ENCODE data around the gene YIF1B. TPM values are rescaled to one million over a fixed set of nuclear protein-coding genes. Genes with fewer than 3 reads are reported as not detected.
"Not testable (repeated sequence)": the region's sequence is repeated elsewhere in the genome, so short reads cannot be mapped to it uniquely, and the experiment has no call there.

The YIF1B gene
- total RNA-seq, 1 donor from 2014 or later: 84.7 TPM

DNA sequence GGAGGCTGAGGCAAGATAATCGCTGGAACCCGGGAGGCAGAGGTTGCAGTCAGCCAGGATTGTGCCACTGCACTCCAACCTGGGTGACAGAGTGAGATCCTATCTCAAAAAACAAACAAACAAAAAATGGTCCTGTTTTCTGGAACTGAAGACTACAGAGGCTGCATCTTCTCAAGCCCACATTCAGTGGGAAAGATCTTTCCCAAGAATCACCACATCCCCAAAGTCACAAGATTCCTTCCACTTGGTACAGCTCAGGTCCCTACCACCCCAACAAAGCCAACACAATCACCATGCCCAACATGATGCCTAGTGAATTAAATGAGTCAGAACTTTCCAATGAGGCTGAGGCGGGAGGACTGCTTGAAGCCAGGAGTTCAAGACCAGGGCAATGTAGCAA is 35.1 kb upstream of the YIF1B start:
- Mint-ChIP-seq H3K27me3 (peaks cover 2% of the 10 kb centered on the region), H3K4me3 (no peak overlapping the region), H3K9me3 (no peaks in the 10 kb centered on the region), H3K27ac (no peak overlapping the region), H3K36me3 (ENCODE audit: low read depth) (no peaks in the 10 kb centered on the region), H3K4me1 (no peaks in the 10 kb centered on the region)
- DNase-seq: no peak
- intact Hi-C loops (cut with micrococcal nuclease): no loop called here

GRCh38 chr19:38346837-38347236 is 31.1 kb upstream of the YIF1B start:
- intact Hi-C loops (cut with micrococcal nuclease): no loop called here
- no peak overlapping the region for H3K27ac Mint-ChIP-seq
- no peak for DNase-seq
- no peaks in the 10 kb centered on the region for H3K36me3 Mint-ChIP-seq (ENCODE audit: low read depth)
- H3K4me3 Mint-ChIP-seq: no peak overlapping the region
- H3K27me3 Mint-ChIP-seq: no peaks in the 10 kb centered on the region
- H3K4me1 Mint-ChIP-seq: peaks cover 1% of the 10 kb centered on the region
- H3K9me3 Mint-ChIP-seq: no peaks in the 10 kb centered on the region

- no peaks in the 10 kb centered on the region for H3K27me3 Mint-ChIP-seq
- no peak overlapping the region for H3K27ac Mint-ChIP-seq
- peaks cover 15% of the 10 kb centered on the region for H3K4me1 Mint-ChIP-seq
Observed at GRCh38 chr19:38340927-38341326, 25.2 kb upstream of the YIF1B start.

GRCh38 chr19:38339011-38339410 is 23.3 kb upstream of the YIF1B start:
- H3K27me3 Mint-ChIP-seq, H3K4me3 Mint-ChIP-seq: not testable (repeated sequence)
- intact Hi-C loops (cut with micrococcal nuclease): loop anchor here (5.0 kb wide), 1 partner anchor 558 kb away; the partner anchor contains the start of genes NFKBIB and SIRT2

More at GRCh38 chr19:38340927-38341326, 25.2 kb upstream of the YIF1B start:
- peaks cover 2% of the 10 kb centered on the region for H3K36me3 Mint-ChIP-seq (ENCODE audit: low read depth)
- DNase-seq: no peak
- no peak overlapping the region for H3K4me3 Mint-ChIP-seq
- H3K9me3 Mint-ChIP-seq: no peaks in the 10 kb centered on the region
- intact Hi-C loops (cut with micrococcal nuclease): no loop called here

GRCh38 chr19:38337360-38337653 is 21.6 kb upstream of the YIF1B start:
- Mint-ChIP-seq H3K4me3 (peak overlapping the region; percentile 100), H3K9me3 (no peaks in the 10 kb centered on the region), H3K4me1 (peaks cover 14% of the 10 kb centered on the region), H3K27me3 (no peaks in the 10 kb centered on the region), H3K27ac (peak overlapping the region; percentile 100), H3K36me3 (ENCODE audit: low read depth) (peaks cover 2% of the 10 kb centered on the region)
- DNase-seq: no peak
- intact Hi-C loops (cut with micrococcal nuclease): loop anchor here (5.0 kb wide), 1 partner anchor 560 kb away; the partner anchor contains the start of genes NFKBIB and SIRT2

More at GRCh38 chr19:38339011-38339410, 23.3 kb upstream of the YIF1B start:
- H3K36me3 Mint-ChIP-seq (ENCODE audit: low read depth); H3K27ac Mint-ChIP-seq; H3K9me3 Mint-ChIP-seq; DNase-seq: not testable (repeated sequence)
- peaks cover 15% of the 10 kb centered on the region for H3K4me1 Mint-ChIP-seq

DNA sequence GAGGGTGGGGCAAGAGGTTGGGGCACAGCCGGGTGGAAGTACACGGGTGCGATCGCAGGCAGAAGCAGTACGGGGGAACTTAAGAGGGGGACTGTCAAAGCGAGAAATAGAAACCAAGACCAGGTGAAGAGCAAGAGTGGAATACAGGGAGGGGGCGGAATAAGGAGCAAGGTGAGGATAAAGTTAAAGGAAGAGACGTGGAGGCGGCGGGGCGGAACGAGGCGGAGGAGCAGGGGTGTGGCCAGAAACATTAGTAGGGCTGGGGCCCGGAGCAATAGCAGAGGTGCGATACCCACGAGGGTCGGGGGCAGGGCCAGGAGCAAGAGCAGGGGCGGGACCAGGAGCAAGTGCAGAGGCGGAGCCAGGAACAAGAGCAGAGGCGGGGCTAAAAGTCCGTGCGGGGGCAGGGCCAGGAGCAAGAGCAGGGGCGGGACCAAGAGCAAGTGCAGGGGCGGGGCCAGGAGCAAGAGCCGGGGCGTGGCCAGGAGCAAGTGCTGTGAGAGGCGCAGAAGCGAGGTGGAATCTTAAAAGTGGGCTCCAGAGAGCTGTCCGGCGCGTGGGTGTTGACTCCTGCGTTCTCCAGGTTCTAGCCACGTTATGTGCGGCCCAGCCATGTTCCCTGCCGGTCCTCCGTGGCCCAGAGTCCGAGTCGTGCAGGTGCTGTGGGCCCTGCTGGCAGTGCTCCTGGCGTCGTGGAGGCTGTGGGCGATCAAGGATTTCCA is 21.1 kb upstream of the YIF1B start:
- peak overlapping the region; percentile 100 for H3K27ac Mint-ChIP-seq
- peak overlapping the region; percentile 100 for H3K4me3 Mint-ChIP-seq
- intact Hi-C loops (cut with micrococcal nuclease): loop anchor here (1.0 to 5.0 kb wide), 7 partner anchors 20 to 561 kb away; partner anchors contain the start of genes FAM98C, GGN, NFKBIB and PSMD8
- H3K27me3 Mint-ChIP-seq: no peaks in the 10 kb centered on the region
- peaks cover 14% of the 10 kb centered on the region for H3K4me1 Mint-ChIP-seq
- H3K36me3 Mint-ChIP-seq (ENCODE audit: low read depth): peaks cover 2% of the 10 kb centered on the region
- H3K9me3 Mint-ChIP-seq: no peaks in the 10 kb centered on the region
- peak; percentile 99 for DNase-seq

DNA sequence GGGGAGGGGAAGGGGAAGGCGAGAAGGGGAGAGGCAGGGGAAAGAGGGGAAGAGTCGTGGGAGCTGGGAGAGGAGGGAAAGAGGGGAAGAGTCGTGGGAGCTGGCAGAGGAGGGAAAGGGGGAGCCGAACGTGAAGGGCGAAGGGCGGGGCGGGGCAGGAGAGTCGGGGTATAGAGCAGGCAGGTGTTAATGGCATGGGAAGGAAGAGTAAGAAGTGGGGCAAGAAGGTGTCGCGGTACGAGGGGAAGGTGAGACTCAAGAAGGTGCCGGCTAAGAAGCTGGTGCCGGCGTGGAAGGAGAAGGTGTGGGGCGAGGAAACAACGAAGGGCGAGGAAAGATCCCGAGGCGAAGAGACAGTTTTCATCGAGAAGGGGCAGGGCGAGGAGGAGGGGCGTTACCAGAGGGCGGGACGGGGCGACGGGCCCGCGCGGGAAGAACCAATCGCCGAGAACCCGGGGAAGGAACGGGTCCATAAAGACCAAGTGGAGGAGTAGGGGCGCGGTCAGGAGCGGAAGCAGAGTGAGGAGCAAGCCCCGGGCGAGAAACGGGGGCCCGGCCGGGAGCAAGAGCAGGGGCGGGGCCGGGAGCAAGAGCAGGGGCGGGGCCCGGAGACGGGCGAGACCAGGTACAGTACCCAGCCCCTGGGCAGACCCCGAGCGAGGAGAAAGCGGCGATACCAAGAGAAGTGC is 20.3 kb upstream of the YIF1B start:
- Mint-ChIP-seq H3K4me1 (peaks cover 14% of the 10 kb centered on the region), H3K36me3 (ENCODE audit: low read depth) (peaks cover 3% of the 10 kb centered on the region), H3K4me3 (peak overlapping the region; percentile 100), H3K27me3 (no peaks in the 10 kb centered on the region), H3K27ac (peak overlapping the region; percentile 100), H3K9me3 (no peaks in the 10 kb centered on the region)
- intact Hi-C loops (cut with micrococcal nuclease): loop anchor here (1.0 to 5.0 kb wide), 12 partner anchors 20 to 561 kb away; partner anchors contain the start of genes FAM98C, GGN, NFKBIB and PSMD8
- peak; percentile 98 for DNase-seq

- Mint-ChIP-seq H3K27ac (no peak overlapping the region), H3K4me3 (no peak overlapping the region), H3K9me3 (no peaks in the 10 kb centered on the region), H3K27me3 (no peaks in the 10 kb centered on the region), H3K36me3 (ENCODE audit: low read depth) (peaks cover 15% of the 10 kb centered on the region), H3K4me1 (peaks cover 14% of the 10 kb centered on the region)
- no peak for DNase-seq
- intact Hi-C loops (cut with micrococcal nuclease): no loop called here
Observed at GRCh38 chr19:38333245-38333644, 17.5 kb upstream of the YIF1B start.

GRCh38 chr19:38331728-38332127 is 16.0 kb upstream of the YIF1B start:
- peaks cover 7% of the 10 kb centered on the region for H3K4me1 Mint-ChIP-seq
- peaks cover 23% of the 10 kb centered on the region for H3K36me3 Mint-ChIP-seq (ENCODE audit: low read depth)
- no peaks in the 10 kb centered on the region for H3K27me3 Mint-ChIP-seq
- DNase-seq: no peak
- no peak overlapping the region for H3K27ac Mint-ChIP-seq
- no peaks in the 10 kb centered on the region for H3K9me3 Mint-ChIP-seq
- intact Hi-C loops (cut with micrococcal nuclease): no loop called here
- H3K4me3 Mint-ChIP-seq: no peak overlapping the region

DNA sequence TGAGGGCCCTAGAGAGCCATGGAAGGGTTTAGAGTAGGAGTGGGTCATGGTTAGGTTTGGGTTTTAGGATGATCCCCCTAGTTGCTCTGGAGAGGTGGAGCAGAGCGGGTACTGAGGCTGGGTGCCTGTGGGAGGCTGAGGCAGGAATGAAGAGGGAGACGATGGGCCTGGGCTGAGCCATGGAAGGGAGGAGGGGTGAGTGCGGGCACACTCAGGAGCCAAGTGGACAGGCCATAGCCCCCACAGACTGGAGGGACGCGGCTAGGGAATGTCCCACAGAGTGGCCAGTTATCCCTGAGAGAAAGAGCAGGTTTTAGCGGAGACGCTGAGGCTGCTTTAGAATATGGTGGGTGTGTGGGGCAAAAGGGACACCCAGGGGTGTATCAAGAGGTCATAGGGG is 13.9 kb upstream of the YIF1B start:
- DNase-seq: no peak
- peaks cover 34% of the 10 kb centered on the region for H3K36me3 Mint-ChIP-seq (ENCODE audit: low read depth)
- H3K27ac Mint-ChIP-seq: peak overlapping the region; percentile 13
- no peaks in the 10 kb centered on the region for H3K27me3 Mint-ChIP-seq
- intact Hi-C loops (cut with micrococcal nuclease): no loop called here
- no peak overlapping the region for H3K4me3 Mint-ChIP-seq
- H3K9me3 Mint-ChIP-seq: no peaks in the 10 kb centered on the region
- H3K4me1 Mint-ChIP-seq: no peaks in the 10 kb centered on the region

- peaks cover 7% of the 10 kb centered on the region for H3K4me1 Mint-ChIP-seq
- no peaks in the 10 kb centered on the region for H3K27me3 Mint-ChIP-seq
- H3K36me3 Mint-ChIP-seq (ENCODE audit: low read depth): peaks cover 46% of the 10 kb centered on the region
- no peaks in the 10 kb centered on the region for H3K9me3 Mint-ChIP-seq
- DNase-seq: no peak
- no peak overlapping the region for H3K27ac Mint-ChIP-seq
- H3K4me3 Mint-ChIP-seq: no peak overlapping the region
- intact Hi-C loops (cut with micrococcal nuclease): no loop called here
Observed at GRCh38 chr19:38326591-38326990, 10.8 kb upstream of the YIF1B start.

DNA sequence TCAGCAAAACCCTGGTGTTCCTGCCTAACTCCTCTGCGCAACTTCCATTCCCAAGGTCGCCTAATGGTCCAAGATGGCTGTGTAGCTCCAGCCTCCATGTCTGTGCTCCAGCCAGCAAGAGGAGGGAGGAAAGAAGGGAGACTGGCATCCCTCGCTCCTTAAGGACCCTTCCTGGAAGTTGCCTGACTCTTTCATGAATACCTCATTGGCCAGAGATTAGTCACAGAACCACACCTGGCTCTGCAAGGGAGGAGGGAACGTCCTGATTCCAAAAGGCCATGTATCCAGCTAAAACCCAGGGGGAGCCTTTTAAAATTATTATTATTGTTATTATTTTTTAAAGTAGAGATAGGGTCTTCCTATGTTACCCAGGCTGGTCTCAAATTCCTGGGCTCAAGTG is 8.7 kb upstream of the YIF1B start:
- no peaks in the 10 kb centered on the region for H3K27me3 Mint-ChIP-seq
- peaks cover 18% of the 10 kb centered on the region for H3K4me1 Mint-ChIP-seq
- peaks cover 37% of the 10 kb centered on the region for H3K36me3 Mint-ChIP-seq (ENCODE audit: low read depth)
- DNase-seq: no peak
- H3K27ac Mint-ChIP-seq: no peak overlapping the region
- intact Hi-C loops (cut with micrococcal nuclease): no loop called here
- no peaks in the 10 kb centered on the region for H3K9me3 Mint-ChIP-seq
- no peak overlapping the region for H3K4me3 Mint-ChIP-seq

- no peaks in the 10 kb centered on the region for H3K27me3 Mint-ChIP-seq
- H3K9me3 Mint-ChIP-seq: no peaks in the 10 kb centered on the region
- H3K4me1 Mint-ChIP-seq: peaks cover 29% of the 10 kb centered on the region
- H3K27ac Mint-ChIP-seq: no peak overlapping the region
- peaks cover 32% of the 10 kb centered on the region for H3K36me3 Mint-ChIP-seq (ENCODE audit: low read depth)
- intact Hi-C loops (cut with micrococcal nuclease): no loop called here
- DNase-seq: no peak
- H3K4me3 Mint-ChIP-seq: no peak overlapping the region
Observed at GRCh38 chr19:38323291-38323690, 7.5 kb upstream of the YIF1B start.

DNA sequence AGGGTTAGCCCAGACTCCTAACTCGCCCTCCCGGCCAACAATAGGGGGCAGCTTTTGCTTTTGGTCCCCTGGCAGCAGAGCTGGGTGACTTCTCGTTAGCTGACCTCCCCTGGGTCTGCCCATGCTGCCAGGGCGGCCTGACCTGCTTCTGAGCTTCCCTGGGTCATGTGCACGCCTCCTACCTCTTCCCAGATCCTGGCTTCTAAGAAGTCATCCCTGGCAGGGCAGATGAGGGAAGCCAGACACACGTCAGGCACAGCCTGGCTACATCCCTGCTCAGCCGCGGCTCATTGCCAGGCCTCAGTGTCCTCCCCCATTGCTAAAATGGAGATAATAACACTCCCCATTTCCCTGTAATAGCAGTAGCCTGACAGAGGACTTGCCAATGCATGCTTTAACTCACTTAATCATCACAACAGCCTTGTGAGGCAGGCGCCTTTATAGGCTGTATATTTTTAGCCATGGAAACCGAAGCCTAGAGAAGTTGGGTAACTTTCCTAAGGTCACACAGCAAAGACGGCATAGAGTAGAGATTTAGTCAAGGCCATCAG is 6.0 kb upstream of the YIF1B start:
- Mint-ChIP-seq H3K36me3 (ENCODE audit: low read depth) (peaks cover 22% of the 10 kb centered on the region), H3K27ac (no peak overlapping the region), H3K9me3 (no peaks in the 10 kb centered on the region), H3K27me3 (no peaks in the 10 kb centered on the region), H3K4me3 (peak overlapping the region; percentile 89), H3K4me1 (peaks cover 39% of the 10 kb centered on the region)
- no peak for DNase-seq
- intact Hi-C loops (cut with micrococcal nuclease): no loop called here
